ENCODE data around the gene HS2ST1.

DNA sequence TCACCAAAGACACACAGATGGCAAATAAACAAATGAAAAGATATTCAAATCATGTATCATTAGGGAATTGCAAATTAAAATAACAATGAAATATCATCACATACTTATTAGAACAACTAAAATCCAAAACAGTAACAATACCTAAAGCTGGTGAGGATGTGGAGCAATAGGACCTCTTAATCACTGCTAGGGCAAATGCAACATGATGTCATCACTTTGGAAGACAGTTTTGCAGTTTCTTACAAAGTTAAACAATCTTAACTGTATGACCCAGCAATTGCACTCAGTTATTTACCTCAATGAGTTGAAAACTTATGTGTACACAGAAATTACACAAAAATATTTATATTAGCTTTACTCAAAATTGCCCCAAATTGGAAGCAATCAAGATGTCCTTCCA lies 47.8 kb upstream of the HS2ST1 start:
- no peak for TF ChIP-seq CTCF (IDR thresholded peaks at IDR 0.05)
- no peak for TF ChIP-seq POLR2A (IDR thresholded peaks at IDR 0.05)
